Renal cortical epithelial cell (primary cell): ENCODE data around the gene MRPL14. TPM values are rescaled to one million over a fixed set of nuclear protein-coding genes. Genes with fewer than 3 reads are reported as not detected.
A peak's percentile ranks its signal among the peaks of the same experiment; 100 is the strongest.

ENCODE experiments used
- DNase-seq: peaks from one replicate; pipeline ENCODE4 v3.0.0-alpha.2; 2011; ENCODE audit warnings: low read depth
- total RNA-seq: library from RNA; depleted of rRNA; stranded (reverse); fragments of >200 nt; gene quantifications from 2 replicates; pipeline ENCODE4 v1.2.3, GENCODE V29; 2014

Gene MRPL14
- total RNA-seq, 1 donor from 2014 or later, result 44.9 TPM

DNA sequence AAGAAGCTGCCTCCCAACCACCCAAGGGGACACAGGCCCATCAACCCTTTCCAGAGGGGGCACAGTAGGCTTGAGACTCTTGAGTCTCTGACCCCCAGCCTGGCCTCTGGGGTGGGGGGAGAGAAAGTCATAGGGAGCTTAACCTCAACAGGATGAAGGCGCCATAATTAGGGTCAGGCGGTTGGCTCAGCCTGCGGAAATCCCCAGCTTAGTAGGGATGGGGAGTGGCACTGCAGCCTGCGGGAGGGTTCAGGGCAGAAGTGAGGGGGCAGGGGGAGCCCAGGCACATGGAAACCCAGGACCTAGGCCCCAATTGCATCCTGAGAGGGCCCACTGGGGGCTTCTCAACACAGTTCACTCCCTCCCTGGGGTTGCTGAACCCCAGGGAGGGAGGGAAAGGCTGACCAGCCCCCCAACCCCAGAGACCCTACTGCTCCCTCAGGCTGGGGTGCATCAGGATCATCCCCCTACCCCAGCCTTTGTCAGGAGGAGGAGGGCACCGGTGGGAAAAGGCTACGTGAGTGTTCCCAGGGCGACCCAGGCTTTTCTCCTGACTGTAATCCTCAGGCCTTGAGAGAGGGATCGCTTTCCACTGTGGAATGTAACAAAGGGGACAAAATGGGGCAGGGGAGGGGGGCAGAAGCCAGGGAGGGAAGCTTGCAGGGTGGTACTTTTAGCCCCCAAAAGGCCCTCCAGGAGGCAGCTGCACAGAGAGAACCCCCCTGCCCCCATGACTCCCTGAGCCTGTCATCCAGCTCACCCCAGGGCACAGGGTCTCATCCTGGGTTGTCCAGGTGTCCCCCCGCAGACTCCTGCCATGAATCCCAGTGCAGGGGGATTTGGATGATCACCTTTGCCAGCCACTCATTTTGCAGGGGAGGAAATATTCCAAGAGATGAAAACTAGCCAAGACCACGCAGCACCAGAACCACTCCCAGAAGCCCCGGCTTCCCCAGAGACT lies 46.4 kb downstream of the MRPL14 start:
- DNase-seq, result no peak

DNA sequence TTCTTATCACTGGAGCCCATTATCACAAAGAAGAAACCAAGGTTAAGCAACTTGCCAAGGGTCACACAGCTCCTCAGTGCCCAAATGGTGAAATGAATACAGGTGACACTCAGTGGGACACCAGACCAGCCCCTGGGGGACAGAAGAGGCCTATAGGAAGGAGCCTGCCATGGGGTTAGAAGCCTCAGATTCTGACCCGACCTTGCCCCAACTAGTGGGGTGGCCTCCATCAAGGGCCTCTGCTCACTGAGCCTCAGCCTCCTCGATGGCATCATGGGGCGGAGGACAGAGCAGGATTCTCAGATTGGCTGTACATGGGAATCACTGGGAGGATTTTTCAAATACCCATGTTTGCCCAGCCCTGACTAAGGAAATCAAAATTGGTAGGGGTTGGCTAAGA lies 47.6 kb downstream of the MRPL14 start:
- no peak for DNase-seq

DNA sequence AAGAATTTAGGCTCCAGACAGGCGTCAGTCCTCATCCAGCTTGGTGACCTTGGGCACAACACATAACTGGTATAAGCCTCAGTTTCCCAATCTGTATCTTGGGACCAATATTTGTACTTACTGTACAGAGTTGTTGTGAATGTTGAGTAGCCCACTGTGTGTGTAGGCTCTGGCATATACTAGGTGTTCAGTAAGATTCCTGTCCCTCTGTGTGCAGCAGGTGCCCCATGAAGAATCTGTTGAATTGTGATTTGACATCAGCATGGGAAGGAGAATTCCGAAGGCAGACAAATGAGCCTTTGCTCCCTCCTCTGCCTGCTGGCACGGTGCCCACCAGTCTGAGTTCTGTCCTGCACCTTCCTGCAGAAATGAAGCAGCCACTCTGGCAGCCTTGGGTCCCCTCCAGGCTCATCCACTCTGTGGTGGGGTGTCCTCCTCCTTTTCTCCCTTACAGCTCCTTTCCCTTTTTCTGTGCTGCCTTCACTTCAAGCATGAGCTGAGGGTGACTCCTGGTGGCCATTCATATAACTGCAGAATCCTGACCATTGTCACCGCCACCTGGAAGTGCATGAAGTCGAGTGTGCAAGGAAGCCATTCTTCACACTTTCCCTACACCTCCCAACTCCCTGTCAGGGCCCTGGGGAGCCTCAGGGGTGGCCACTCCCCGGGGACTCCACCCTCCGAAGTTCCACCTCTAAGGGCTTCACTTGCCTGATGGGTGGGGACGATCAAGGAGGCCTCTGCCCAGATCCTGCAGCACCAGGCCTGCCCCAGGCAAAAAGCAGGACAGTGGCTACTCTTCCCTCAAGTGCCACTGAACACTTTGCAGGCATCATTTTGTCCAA lies 48.2 kb downstream of the MRPL14 start:
- DNase-seq, result peak; percentile 61

DNA sequence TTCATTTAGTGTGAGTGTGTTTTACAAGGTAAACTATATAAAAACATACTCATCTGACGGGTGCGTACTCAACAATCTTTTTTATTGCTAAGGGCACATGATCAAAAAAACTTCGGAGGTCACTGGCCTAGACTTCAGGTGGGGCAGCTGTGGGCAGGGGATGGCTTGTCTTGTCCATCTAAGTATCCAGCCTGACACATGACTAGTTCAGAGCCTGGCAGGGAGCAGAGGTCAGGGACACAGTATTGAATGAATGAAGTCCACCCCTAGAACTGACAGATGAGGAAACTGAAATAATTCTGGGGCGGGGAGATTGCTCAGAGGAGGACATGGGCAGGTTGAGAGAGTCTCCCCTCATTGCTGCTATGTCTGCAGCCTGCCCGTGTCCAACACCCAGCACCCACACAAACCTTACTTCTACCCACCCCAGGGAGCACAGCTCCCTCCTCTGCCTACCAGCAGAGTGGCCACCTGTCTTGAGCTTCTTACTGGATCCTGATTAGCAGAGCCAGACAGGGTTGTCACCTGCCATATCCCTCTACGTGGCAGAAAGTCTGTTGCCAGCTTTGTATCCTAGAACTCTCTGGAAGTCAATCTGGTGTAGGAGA lies 48.9 kb downstream of the MRPL14 start:
- DNase-seq, result no peak

DNA sequence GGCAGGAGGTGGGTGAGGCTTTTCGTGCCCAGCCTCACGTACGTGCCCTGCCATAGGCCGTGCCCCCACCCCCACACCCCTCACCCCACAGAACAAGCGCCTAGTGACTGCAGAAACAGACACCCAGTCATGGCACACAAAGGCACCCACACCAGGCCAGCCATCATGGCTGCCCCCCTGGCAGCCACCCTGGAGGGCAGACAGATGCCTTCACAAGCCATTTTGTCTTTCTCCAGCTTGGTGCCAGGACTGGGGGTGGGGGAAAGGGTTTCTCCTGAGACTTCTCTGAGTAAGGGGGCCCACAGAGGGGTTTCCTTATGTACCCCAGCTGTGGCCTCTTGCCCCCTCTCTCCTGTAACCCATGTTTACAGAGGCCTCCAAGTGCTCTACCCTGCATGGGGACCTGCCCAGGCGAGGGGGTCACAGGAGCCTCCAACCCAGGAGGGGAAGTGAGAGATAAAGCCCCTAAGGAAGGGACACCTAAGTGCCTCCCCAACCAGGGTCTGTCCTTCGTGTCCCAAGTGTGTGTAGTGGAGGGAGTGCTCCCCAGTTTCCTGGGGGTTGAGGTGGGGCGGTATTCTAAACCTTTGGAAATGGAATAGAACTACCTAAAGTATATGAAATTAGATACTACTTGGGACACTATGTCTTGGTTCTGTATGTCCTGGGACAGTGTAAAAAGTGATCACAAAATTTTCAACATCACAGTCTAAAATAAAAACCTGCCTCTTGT lies 49.9 kb downstream of the MRPL14 start:
- no peak for DNase-seq

DNA sequence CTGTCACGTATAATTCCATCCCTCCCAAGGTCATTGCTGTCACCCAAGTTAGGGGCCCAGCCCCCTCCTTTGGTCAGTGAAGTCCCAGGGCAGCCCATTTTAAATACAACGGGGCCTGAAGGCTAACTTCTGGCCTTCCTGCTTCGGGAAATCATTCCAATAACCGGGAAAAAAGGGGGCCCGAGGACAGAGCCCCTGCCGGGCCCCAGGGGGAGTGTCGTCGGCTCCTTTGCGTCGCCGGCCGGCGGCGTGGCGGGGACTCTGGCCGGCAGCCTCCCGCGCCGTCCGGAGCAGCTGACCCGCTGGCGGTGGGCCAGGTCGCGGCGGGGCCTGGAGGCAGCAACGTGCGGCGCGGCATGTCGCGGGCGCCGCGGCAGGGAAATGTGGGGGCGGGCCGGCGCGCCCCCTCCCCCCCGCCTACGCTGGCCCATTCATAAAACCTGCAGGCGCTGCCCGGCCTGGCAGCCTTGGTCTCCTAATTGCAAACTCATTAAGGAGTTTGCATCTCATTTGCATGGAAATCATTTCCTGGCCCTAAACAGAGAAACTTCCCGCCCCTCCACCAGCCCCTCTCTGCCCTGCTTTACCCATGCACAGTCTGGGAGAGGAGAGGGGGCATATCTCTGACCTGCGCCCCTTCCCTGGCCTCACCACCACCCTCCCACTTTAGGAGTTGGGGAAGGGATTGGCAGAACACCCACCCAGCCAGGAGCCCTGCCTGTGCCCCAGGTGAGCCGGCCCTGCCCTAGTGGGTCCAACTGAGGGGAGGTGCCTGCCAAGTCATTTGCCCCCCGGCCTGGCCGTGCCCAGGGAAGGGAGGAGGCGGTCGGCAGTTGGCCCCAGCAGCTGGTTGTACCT lies 50.7 kb downstream of the MRPL14 start:
- peak; percentile 66 for DNase-seq

DNA sequence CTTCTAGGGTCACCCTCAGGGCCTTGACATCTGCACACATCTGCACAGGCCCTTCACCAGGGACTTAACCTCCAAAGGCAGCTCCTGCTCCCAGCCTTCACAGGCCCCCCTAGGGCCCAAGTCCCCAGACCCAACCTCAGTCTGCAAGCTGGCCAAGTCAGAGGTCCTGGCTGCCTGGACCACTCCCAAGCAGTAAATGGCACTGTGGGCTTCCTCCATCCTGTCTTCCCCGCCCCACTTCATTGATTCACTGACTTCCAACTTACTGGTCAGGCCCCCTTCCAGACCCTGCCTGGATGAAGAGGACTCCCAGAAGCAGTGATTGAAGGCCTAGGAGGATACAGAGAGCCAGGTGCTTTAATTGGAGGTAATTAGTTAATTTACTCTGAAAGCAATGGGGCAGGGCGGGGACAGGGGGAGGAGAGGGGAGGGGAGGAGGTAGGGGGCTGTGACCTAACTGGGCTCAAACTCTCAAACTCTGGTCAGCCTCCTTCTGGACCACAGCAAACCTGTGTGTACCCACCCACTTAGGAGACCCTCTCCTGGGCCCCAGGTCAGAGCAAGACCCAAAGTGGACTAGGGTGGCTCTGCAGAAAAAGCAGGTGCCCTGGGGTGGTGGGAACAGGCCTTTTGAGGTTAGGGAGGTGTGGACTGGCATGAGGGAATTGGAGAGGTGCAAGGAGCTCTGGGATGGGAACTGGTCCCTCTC lies 51.5 kb downstream of the MRPL14 start:
- no peak for DNase-seq

DNA sequence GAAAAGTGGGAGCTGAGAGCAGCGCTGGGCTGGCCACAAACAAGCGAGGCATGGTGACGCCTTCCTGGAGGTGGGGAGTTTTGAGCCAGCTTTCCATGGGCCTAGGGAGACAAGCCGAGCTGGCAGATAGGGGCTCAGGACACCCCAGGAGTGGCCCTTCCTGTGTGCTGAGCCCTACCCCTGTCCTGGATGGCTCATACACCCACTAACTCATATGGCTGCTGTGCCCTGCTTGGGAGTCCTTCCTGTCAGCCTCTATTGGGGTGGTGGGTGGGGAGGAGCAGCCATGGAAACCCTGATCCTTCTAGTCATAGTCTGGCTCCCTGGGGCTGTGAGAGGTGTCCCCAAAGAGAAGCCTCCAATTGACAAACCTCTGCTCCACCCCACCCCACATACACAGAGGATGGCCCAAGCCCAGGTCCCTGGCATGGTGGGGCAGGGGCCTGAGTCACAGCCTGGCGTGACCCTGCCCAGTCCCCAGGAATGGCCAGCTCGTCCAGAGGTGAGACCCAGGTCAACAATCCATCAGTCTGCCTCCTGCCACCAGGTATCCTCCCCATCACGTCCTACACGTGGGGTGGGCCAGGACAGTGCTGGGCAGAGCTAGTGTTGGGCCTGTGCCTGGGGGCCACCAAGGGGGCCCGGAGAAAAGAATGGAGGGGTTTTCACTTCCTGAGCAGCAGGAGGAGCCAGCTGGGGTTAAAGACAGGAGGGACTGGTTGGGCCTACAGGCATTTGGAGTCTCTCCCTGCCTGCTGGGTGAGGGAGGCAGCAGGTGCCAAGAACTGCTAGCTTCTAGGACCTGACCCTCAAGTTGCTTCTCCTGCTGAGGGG lies 52.2 kb downstream of the MRPL14 start:
- no peak for DNase-seq

DNA sequence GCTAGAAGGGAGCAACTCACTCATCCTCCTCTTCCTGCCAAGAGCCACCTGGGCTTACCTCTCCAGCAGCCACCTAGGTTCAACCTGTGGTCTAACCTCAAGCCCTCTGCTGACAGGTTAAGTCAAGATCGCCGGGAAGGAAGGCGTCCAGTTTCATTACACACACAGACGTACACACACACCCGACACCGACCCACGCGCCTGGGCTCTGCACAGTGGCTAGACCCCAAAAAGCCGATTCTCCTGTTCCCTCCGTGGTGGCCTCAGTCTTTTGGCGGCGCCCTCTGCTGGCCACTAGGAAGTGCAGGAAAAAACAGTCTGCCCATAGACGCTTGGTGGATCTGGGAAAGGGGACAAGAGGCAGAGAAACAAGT lies 52.8 kb downstream of the MRPL14 start:
- peak; percentile 59 for DNase-seq

DNA sequence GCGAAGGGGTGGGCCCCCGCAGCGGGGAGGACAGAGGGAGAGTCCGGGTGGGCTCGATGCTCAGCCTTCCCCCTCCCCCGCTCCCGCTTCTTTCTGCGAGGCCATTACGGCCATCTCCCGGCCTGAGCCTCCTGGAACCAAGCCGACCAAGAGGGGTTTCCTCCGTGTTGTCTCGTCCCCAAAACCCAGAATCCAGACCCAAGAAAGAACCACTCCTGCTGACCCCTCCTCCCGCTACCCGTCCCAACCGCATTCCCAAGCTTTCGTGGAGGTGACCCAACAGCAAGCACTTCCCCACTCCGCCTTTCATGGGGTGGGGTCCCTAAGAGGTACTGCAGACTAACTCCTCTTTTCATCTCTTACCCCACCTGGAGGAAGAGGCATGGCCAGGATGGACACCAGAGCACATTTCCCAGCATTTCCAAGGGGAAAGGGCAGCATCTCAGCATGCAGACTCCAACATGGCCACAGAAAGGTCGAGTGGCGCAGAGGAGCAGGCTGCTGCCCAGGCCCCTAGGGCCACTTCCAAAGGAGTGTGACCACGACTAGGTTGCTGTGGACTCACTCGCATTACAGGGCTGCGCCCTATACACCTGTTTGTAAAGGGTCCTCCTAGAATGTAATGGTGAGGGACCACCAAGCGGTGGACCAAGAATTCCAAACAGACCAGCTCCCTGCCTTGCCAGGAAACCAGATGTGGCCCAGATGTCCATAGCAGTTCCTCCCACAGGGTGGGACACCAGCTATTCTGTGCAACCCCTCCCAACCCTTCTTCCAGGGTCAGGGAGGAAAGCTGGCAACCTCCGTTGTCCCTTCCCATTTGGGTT lies 53.4 kb downstream of the MRPL14 start:
- DNase-seq, result no peak

DNA sequence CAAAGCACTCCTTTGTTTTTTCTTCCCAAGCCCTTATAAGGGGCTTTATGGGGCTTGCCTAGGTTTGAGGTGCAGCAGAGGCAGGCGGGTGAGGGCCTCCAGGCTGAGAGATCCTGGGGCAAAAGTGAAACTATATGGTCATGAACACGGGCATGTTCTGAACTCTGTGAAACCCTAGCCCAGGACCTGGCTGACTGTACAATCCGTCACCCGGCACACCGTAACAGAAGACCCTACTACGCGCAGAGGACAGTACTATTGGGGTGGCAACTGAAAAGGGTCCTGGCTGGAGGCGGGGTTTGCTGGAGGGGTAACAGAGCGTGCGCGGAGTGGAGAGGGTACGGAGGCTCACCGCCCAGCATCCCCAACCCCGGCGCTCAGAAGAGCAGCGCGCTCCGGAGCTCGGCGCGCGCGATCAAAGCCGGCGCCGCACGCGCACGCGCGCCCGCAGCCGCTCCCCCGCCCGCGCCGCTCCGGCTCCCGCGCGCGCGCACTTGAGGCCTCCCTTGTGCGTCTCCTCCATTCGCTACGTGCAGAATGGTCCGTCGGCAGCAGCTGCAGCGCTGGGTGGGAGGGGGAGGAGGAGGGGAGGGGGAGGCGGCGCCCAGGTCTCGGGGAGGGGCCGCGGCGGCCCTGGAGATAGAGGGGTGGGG lies 54.2 kb downstream of the MRPL14 start:
- DNase-seq, result peak; percentile 65

DNA sequence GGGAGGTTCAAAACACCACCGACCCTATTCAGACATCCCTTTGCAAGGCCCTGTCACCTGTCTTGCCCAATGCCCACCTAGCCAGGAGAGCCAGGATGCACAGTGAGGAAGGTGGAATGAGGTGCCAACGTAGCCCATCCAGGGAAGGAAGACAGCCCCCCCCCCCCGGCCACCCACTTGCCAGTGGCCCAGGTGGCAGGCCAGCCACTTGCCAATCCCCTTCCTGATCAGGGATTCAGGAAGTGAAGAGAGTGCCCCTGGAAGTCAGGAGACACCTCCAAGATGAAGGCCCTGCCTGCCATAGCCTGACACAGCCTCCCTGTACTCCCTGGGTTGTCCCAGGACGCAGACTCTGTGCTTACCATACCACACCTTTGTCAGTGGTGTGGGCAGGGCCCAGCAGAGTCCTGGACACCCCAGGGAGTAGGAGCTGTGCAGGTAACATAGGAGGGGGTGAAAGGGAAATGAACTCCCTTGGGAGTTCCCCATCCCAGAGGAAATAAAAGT lies 54.7 kb downstream of the MRPL14 start:
- no peak for DNase-seq

DNA sequence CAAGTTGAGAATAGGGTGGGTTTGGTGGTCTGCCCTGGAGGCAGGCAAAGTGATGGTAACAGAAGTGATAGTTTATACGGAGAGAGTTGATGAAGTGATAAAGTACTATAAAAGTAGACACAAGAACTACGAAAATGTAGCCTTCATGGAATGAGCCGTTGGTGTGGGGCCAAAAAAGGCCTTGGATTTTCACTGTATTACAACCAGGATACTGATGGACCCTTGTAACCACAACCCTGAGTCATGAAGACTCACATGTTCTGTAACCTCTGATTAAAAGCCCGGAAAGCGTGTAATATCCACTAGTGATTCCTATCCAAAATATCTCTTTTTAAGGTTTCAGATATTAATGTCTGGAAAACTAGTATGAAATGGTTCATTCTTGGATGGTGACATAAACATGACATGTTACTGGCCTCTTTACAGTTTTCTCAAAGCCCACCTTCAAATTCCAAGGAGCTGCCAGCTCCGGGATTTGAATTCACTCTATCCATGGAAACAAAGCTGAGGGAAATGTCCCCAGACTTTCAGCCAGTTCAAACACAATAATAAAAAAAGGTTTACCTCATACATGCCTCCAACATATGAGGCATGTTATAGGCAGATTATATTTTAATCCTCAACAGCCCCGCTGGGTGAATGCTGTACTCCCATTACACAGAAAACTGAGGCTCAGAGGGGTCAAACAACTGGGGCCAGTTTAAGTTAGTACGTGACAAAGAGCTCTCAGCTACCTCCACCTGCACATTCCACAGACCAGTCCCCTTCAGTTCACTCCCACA lies 55.4 kb downstream of the MRPL14 start:
- peak; percentile 90 for DNase-seq

DNA sequence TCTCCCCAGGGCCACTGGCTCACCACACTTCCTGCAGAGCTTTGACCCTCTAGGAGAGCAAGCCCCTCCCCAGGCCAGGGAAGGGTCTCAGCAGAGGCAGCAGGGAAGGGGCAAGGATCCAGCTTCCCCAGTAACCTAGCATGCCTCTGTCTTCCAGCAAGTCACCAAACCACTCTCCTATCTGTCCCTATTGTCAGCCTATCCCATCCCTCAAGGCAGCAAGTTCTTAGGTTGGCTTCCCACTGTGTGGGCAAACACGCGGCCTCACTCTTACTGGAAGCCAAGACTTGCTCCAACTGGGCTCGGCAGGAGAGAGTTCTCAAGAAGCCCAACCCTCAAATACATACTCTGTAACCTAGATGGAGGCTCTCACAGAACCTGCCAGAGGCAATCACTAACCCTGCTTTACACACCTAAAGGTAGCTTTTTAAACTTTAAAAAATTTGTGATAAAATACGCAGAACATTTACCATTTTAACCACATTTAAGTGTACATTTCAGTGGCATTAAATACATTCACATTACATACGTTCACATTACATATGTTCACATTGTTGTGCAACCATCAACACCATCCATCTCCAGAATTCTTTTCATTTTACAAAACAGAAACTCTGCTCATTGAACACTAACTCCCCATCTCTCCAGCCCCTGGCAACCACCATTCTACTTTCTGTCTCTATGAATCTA lies 58.5 kb downstream of the MRPL14 start:
- DNase-seq, result no peak

DNA sequence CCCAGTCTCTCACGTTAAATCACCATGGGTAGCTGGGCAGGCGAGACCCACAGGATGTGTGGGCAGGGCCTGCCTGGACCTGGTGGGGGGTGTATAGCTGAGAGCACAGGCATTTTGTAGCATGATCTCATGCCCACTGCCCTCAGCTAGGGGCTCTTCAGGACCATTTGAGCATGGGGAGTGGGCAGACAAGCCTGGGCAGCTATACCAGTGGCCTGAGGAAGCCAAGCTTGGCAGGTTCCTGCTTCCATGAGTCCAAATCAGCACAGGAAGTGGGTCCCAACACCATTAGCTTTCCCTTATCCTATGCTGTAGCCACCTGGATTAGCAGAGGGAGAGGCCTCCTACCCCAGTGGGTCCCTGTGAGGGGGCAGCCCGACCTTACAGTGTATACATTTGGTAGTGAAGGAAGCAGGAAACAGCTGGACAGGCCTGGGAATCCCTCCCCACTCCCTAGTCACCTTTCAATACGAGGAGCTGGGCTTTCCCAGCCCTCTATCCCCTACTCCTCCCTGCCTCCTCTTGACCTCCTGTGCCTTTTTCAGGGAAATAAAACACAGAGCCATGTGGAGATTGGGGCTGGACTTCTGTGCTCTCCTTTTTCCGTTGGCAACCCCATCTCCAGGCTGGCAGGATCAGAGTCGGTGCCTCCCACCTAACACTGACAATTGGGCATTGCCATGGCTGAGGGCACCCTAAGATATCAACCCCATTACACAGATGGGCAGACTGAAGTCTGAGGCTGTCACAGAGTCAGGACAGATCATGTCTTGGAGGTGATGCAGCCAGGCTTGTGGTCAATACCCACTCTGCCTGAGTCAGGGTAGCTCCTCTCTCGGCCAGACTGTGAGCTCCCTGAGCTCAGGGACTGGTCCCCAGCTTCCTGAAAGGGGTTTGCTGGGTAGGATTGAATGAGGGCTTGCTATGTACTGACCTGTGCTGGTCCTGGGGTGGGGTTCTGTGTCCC lies 59.8 kb downstream of the MRPL14 start:
- no peak for DNase-seq
